Smooth muscle cell (in vitro differentiated cells): ENCODE results near the gene DDX43. TPM values are rescaled to one million over a fixed set of nuclear protein-coding genes. Genes with fewer than 3 reads are reported as not detected.

Experiments used
- DNase-seq: peaks from one replicate; lab custom pipeline; 2025; ENCODE audit not compliant: unreplicated experiment; lab: John Stamatoyannopoulos, UW
- H2AFZ ChIP-seq: fragments of 200-600 bp; sonication (generic); 2 replicates; pipeline ENCODE4 v1.6.0; 2016; ENCODE audit warnings: antibody characterized with exemption, low read depth, mild to moderate bottlenecking
- H3F3A ChIP-seq: fragments of 200-600 bp; sonication (generic); 2 replicates; pipeline ENCODE4 v1.6.0; 2017; ENCODE audit warnings: antibody characterized with exemption, low read depth
- H3K27ac ChIP-seq: fragments of 200-600 bp; sonication (generic); 2 replicates; pipeline ENCODE4 v1.5.1; 2016; ENCODE audit warnings: low read depth, mild to moderate bottlenecking
- H3K27me3 ChIP-seq: fragments of 200-600 bp; sonication (generic); 2 replicates; pipeline ENCODE4 v1.6.1; 2016; ENCODE audit warnings: low read depth, mild to moderate bottlenecking
- H3K36me3 ChIP-seq: fragments of 200-600 bp; sonication (generic); 2 replicates; pipeline ENCODE4 v1.5.1; 2016; ENCODE audit warnings: low read depth
- H3K4me1 ChIP-seq: fragments of 200-600 bp; sonication (generic); 2 replicates; pipeline ENCODE4 v1.5.1; 2016; ENCODE audit warnings: low read depth
- H3K4me2 ChIP-seq: fragments of 200-600 bp; sonication (generic); 2 replicates; pipeline ENCODE4 v1.6.0; 2016; ENCODE audit warnings: mild to moderate bottlenecking
- H3K4me3 ChIP-seq: fragments of 200-600 bp; sonication (generic); 2 replicates; pipeline ENCODE4 v1.5.1; 2016; ENCODE audit warnings: mild to moderate bottlenecking
- H3K79me2 ChIP-seq: fragments of 200-600 bp; sonication (generic); 2 replicates; pipeline ENCODE4 v1.6.0; 2016; ENCODE audit warnings: low read depth, mild to moderate bottlenecking
- H3K9ac ChIP-seq: fragments of 200-600 bp; sonication (generic); 2 replicates; pipeline ENCODE4 v1.6.0; 2016; ENCODE audit warnings: low read depth
- H3K9me3 ChIP-seq: fragments of 200-600 bp; sonication (generic); replicated peaks from 2 replicates; pipeline ENCODE4 v1.5.1; 2016; ENCODE audit warnings: low read depth
- H4K20me1 ChIP-seq: fragments of 200-600 bp; sonication (generic); 2 replicates; pipeline ENCODE4 v1.6.0; 2016; ENCODE audit warnings: low read depth
- CTCF ChIP-seq: fragments of 200-600 bp; sonication (generic); IDR thresholded peaks from 2 replicates; pipeline ENCODE4 v1.5.1; 2017; ENCODE audit warnings: borderline replicate concordance, mild to moderate bottlenecking, antibody characterized with exemption; ENCODE audit not compliant: insufficient read depth, poor library complexity, severe bottlenecking
- WGBS: methylation state at CpG from one replicate; pipeline ENCODE4 v1.1.7; 2016; ENCODE audit warnings: low lambda C conversion rate; 5-methylcytosine and 5-hydroxymethylcytosine counted together
- polyA plus RNA-seq: library from polyadenylated mRNA; unstranded; fragments of >200 nt; fragmentation: Nextera tagmentation; extraction: Ambion mirVana; gene quantifications from 2 replicates; pipeline ENCODE4 v1.2.1, GENCODE V29; 2016
- total RNA-seq: library from RNA; depleted of rRNA; stranded (reverse); fragments of >200 nt; gene quantifications from 2 replicates; pipeline ENCODE4 v1.2.3, GENCODE V29; 2014

The DDX43 gene
- not detected in 2 replicates for total RNA-seq
- not detected in 2 replicates for polyA plus RNA-seq

- Histone ChIP-seq H3K36me3 (no peaks in the 10 kb centered on the region), H2AFZ (no peak within 1 kb of the TSS), H3K79me2 (no peaks in the 10 kb centered on the region), H3K4me2 (no peak within 1 kb of the TSS), H3K9ac (no peak within 1 kb of the TSS), H3K27me3 (no peaks in the 10 kb centered on the region), H3F3A (no peaks in the 10 kb centered on the region), H3K4me1 (no peaks in the 10 kb centered on the region), H4K20me1 (no peaks in the 10 kb centered on the region), H3K9me3 (no peaks in the 10 kb centered on the region), H3K4me3 (no peak within 1 kb of the TSS), H3K27ac (no peak within 1 kb of the TSS)
- TF ChIP-seq CTCF: no peak
- no peak for DNase-seq
- WGBS: 97% methylated on average over 45 of the region's 54 CpGs
These were observed at the start of gene DDX43 for GRCh38 chr6:73394577-73395354. TSS of gene DDX43 (plus strand) at chr6:73394828. CDS start at chr6:73394906, 78 bp downstream.

- no peak overlapping the region for H3K9ac ChIP-seq
- no peak for DNase-seq
- WGBS: 63% methylated on average over 33 of the region's 33 CpGs
- H3K4me3 ChIP-seq: no peak overlapping the region
- TF ChIP-seq CTCF: no peak
- H3K36me3 ChIP-seq: no peaks in the 10 kb centered on the region
- H4K20me1 ChIP-seq: no peaks in the 10 kb centered on the region
- peaks cover 51% of the 10 kb centered on the region for H3K27me3 ChIP-seq
- H3K27ac ChIP-seq: no peak overlapping the region
- no peak overlapping the region for H2AFZ ChIP-seq
- no peaks in the 10 kb centered on the region for H3F3A ChIP-seq
- H3K9me3 ChIP-seq: no peaks in the 10 kb centered on the region
- no peak overlapping the region for H3K4me2 ChIP-seq
- H3K4me1 ChIP-seq: no peaks in the 10 kb centered on the region
- H3K79me2 ChIP-seq: no peaks in the 10 kb centered on the region
These were observed 46.0 kb upstream of the DDX43 start for GRCh38 chr6:73348550-73349204.

- H3K36me3 ChIP-seq: no peaks in the 10 kb centered on the region
- H4K20me1 ChIP-seq: no peaks in the 10 kb centered on the region
- H3K9ac ChIP-seq: no peak overlapping the region
- no peaks in the 10 kb centered on the region for H3F3A ChIP-seq
- no peak overlapping the region for H3K27ac ChIP-seq
- no peak for DNase-seq
- no peak overlapping the region for H2AFZ ChIP-seq
- no peaks in the 10 kb centered on the region for H3K4me1 ChIP-seq
- no peak overlapping the region for H3K4me2 ChIP-seq
- H3K9me3 ChIP-seq: no peaks in the 10 kb centered on the region
- no peaks in the 10 kb centered on the region for H3K79me2 ChIP-seq
- WGBS: 17% methylated on average over 6 of the region's 6 CpGs
- no peak overlapping the region for H3K4me3 ChIP-seq
- TF ChIP-seq CTCF: no peak
- H3K27me3 ChIP-seq: peaks cover 47% of the 10 kb centered on the region
These were observed 45.3 kb upstream of the DDX43 start for GRCh38 chr6:73349311-73349710.
